SIG-M5 treated with dmso at 0.1 percent for 504 hours (cell line): ENCODE results near the gene GIPC3.
"Not testable (repeated sequence)": the region's sequence is repeated elsewhere in the genome, so short reads cannot be mapped to it uniquely, and the experiment has no call there.

ENCODE experiments used
- DNase-seq: peaks from one replicate; lab custom pipeline; 2025; ENCODE audit not compliant: unreplicated experiment; lab: John Stamatoyannopoulos, UW

Gene GIPC3

DNA sequence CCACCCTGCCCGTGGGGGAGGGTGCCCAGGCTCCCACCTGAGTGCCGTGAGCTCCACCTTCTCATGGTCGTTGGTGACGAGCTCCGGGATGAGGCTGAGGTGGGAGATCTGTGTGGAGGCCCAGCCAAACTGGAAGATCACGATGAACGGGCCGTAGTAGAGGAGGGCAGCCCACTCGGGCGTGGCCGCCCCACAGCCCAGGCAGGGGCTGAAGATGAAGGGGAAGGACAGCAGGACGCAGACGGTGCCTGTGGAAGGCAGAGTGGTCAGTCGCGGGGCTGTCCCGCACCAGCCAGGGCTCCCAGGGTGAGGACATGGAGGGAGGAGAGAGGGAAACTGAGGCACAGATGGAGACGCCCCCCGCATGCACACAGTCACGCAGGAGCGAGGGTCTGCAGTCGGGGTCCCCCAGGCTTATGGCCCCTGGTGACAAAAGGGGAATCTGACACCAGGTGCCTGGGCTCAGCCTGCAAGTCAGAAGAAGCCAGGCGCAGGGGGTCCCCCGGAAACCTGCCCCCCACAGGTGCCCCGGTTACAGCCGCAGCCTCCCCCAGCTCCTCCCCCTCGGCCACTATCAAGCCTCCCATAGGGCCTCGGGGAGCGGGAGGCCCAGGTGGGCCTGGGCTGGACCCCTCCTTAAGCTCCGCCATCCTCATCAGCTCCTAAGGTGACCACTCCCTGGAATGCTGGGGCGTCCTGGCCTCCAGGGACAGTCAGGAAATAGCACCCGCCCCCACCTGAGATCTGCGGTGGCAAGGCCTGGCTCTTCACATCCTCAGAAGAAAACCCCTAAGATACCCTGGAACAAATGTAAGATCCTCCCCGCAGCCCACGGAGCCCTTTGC lies 34.1 kb upstream of the GIPC3 start:
- DNase-seq = no peak

DNA sequence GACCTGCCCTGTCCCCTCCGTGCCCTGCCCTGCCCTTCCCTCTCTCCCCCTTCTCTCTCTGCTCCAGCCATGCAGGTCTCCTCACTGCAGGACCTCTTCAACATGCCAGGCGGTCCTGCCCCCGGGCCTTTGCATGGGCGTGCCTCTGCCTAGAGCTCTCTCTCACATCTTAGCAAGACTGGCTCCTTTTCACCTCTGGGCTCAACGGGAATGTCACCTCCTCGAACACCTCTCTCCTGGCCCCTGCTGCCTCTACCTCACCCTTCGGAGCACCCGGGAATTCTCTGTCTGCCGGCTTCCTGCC lies 33.5 kb upstream of the GIPC3 start:
- no peak for DNase-seq

DNA sequence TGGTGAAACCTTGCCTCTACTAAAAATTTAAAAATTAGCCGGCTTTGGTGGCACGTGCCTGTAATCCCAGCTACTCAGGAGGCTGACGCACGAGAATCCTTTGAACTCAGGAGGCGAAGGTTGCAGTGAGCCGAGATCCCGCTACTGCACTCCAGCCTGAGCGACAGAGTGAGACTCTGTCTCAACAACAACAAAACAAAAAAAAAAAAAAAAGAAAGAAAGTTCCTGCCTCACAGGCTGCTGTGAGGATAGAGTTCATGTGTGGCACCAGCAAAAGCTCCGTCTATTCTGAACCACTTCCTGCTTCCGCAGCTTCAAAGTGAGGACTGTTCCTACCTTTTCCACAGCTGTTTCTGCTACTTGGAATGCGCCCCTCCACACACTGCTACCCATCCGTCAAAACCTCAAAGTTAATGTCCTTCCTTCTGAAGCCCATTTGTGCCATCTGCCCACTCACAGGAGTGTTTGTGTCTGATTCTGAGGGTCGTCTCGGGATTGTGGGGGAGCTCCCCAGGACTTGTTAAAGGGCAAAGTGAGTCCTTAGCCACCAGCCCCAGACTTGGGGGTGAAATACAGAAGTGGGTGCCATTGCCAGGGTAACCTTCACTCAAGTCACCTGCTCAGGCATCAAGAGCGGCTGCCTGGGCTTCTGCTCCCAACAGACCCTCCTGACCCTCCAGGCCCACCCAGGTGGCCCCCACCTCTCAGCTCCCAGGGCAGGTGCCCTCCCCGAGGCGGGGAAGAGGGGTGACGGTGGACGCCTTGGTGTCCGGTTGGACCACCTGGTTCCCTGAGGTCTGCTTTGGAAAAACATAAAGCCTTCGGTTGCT lies 30.8 kb upstream of the GIPC3 start:
- peak; percentile 37 for DNase-seq

DNA sequence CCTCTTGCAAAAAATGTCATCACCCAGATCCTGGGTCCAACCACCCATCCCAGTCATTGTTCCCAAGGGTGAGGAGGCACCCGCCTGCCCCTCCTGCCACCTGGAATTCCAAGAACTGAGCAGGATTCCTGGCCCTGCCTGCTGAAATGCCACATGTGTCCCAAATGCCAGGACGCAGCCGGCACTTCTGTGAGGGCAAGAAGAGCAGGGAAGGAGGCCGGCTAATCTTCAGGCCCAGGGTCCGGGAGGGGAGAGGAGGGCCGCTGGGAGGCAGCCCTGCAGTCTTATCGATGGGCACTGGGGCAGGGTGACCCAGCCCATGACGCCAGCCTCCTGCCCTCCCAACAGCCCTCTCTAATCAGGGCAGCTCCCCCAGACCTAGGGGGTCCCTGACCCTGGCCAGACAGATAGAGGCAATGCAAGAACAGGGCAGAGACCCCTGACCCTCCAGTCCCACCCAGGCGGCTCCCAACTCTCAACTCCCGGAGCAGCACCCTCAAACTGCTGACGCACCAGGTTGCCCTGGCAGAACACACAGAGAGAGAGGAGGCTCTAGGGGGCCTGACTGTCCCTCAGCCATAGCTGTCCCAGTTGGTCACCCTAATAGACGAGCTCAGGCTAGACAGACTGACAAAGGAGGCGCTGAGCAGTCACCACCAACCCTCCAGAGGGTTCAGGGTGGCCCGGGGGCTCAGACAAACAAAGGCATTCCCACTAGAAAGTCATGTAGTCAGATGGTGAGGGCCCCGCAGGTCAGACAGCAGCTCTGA lies 29.4 kb upstream of the GIPC3 start:
- DNase-seq = no peak

DNA sequence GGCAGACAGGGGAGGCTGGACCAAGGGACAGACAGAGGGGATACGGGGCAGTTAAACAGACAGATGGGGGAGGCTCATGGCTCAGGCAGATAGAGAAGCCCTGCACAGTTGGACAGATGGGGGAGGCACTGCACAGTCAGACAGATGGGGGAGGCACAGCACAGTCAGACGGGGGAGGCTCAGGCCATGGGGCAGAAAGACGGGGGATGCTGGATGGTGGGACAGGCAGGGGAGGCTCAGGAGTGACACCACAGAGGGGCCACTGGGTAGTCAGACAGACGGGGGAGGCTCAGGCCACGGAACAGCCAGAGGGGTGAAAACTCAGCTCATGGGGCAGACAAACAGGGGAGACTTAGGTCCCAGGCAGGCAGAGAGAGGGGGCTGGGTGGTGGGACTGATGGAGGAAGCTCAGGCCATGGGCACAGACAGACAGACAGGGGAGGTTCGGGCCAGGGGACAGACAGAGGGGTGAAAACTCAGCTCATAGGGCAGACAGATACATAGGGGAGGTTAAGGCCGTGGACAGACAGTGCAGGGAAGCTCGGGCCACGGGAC lies 28.8 kb upstream of the GIPC3 start:
- DNase-seq = no peak

DNA sequence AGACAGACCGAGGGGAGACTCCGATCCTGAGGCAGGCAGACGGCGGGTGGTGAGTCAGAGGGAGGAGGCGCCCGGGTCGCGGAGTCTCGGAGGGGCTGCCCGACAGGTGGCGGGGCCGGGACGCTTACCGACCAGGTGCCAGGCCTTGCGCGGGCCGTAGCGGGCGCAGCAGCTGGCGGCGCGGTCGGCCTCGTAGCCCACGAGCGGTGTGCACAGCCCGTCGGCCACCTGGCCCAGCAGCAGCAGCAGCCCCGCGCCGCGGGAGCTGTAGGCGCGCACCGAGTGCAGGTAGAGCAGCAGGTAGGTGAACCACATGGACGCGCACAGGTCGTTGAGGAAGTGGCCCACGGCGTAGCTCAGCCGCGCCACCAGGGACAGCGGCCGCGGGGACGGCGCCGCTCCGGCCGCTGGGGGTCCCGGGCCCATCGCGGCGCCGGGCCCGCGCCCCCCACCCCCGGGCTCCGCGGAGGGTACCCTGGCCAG lies 28.3 kb upstream of the GIPC3 start:
- no peak for DNase-seq

DNA sequence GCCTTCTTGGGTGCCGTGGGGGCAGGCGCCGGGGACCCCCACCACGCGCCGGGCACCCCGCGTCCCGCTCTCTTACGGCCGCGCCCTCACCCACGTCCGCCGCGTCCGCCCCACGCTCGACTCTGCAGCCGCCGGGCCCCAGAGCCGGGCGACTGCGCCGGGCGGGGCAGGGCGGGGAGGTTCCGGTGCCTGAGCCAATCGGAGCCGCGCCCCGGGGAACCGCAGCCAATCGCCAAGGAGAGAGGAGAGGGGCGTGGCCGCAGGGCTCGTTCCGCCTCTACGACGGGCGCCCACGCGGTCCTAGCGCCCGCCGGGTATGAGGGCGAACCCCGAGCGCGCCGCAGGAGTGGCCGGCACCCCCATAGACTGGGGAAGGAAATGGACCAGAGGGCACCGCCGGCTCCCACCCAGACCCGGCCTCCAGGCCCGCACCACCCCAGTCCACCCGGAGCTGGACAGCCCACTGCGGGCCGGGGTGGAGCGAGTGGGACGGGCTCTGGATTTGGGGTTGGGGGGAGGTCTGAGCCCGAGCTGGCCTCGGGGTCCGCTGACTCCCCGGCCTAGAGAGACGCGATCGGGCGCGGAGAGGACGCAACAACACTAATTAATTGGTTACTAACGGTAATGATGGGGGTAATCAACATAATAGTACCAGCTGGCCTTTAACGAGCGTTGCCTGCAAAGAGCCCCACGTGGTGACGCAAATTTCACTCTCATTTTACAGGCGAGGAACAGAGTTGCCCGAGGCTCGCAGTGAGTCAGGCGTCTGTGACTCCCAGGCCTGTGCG lies 27.6 kb upstream of the GIPC3 start, which contains the start of gene MFSD12:
Gene MFSD12, minus strand, starts transcription at position 126 of the 788 bp plus-strand sequence. CDS start 183 bp downstream, outside the sequence.
- DNase-seq = peak; percentile 94

DNA sequence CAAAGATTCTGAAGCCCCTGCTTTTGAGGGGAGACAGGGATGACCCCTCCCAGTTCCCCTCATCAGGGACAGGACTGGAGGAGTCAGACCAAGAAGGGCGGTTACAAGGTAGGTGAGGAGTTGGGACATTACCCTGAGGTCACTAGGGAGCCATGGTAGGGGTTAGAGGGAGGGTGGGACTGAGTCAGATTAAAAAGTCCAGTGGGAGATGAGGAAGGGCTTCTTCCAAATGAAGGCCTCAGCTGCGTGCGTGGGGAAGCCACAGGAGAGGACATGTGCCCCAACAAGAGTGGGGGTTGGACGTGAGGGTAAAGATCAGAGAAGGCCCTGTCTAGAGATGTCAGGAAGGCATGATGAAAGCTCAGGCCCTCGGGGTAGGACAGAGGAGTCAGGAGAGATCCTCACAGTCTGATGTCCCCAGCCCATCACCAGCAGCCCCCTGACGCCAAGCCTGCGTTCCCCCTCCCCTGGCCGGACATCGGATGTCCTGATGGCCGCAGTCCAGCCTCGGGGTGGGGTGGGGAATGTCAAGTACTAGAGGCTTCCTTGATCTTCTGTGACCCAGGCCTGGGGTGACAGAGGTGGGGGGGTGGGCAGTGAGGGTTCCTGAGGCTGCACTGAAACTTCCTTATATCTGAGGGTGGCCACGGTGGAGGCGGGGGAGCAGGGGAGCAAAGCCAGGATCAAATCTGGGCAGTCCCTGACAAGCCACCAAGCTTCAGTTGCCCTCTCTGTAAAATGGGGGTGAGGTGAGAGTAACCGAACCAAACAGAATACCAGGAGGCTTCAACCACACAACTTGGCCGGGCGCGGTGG lies 21.4 kb upstream of the GIPC3 start:
- DNase-seq = no peak

DNA sequence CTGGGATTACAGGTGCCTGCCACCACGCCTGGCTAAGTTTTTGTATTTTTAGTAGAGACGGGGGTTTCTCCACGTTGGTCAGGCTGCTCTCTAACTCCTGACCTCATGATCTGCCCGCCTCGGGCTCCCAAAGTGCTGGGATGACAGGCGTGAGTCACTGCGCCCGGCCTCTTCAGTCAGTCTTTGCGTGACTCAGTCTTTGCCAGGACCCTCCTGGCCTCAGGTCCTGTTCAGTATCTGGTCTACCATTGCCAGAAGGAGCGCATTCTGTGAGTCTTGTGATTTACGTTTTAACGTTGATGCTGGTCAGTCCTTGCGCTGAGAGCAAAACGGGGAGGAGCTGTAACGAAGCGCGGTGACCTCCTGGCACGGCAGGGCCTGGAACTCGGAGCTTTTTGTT lies 20.1 kb upstream of the GIPC3 start:
- DNase-seq = no peak

DNA sequence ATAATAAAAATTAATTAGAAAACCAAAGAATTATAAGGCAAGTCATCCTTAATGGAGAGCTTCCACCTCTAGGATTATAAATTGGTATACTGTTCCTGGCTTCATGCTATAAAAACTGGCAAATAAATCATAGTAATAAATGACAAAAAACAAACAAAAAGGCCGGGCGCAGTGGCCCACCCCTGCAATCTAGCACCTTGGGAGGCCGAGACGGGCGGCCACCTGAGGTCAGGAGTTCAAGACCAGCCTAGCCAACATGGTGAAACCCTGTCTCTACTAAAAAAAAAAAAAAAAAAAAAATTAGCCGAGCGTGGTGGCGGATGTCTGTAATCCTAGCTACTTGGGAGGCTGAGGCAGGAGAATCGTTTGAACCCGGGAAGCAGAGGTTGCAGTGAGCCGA lies 15.2 kb upstream of the GIPC3 start:
- not testable (repeated sequence) for DNase-seq

DNA sequence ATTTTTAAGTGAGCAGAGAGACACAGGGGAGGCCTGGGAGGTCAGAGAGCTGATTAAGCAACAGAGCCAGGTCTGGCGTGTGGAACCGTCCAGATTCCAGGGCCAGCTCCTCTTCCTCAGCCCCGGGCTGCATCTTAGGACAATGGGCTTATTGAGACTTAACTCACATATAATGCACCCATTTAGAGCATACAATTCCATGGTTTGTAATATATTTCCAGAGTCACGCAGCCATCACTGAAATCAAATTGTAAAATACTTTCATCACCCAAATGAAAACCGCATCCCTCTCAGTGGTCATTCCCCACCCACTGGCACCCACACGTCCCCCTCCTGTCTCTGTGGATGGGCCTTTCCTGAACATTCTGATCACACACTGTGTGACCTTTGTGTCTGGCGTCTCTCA lies 14.7 kb upstream of the GIPC3 start:
- no peak for DNase-seq

DNA sequence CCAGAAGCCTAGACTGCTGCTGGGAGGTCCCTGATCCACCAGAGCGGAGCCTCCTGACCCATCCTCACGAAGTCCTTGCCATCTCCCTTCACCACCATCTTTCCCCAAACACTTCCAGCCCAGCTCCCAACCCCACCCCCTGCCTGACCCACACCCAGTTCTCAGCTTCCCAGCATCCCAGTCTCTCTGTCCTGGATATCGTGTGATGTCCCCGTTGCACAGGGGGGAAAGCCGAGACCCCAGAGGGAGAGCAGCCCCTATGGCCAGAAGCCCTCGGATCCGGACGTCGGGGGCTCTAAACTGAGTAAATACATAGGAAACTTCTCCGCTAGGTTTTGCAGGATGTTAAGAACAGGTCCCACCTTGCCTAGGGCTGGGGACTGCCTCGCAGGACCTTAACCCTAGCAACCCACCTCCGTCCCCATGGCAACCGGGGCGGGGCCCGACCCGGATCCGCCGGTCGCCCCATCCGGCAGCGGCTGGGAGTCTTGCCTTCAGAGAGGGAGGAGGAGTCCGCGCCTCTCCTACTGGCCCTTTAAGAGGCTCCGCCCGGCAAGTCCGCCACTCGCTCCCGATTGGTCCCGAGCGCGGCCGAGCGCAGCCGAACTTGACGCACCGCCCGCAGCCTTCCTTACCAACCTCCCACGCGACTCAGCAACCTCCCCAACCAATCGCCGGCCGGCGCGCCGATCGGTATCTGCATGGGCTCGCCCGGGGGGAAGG lies 13.0 kb upstream of the GIPC3 start:
- DNase-seq = peak; percentile 97

DNA sequence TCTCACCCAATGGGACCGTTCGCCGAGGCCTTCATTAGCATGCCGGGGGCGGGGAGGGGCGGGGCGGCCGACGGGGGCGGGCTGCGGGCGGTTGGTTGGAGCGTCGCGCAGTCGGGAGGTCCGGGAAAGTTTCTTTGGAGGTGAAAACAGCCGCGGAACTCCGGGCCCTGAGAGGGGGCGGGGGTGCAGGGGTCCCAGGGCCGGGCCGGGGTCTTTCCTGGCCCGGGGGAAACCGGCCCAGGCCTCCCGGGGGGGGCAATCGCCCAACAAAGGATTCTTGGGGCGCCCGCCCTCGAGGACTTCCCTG lies 12.5 kb upstream of the GIPC3 start, which contains the start of gene HMG20B:
Gene HMG20B, plus strand, starts transcription at position 90 of the 307 bp plus-strand sequence. CDS start 366 bp downstream, outside the sequence.
- DNase-seq = no peak

DNA sequence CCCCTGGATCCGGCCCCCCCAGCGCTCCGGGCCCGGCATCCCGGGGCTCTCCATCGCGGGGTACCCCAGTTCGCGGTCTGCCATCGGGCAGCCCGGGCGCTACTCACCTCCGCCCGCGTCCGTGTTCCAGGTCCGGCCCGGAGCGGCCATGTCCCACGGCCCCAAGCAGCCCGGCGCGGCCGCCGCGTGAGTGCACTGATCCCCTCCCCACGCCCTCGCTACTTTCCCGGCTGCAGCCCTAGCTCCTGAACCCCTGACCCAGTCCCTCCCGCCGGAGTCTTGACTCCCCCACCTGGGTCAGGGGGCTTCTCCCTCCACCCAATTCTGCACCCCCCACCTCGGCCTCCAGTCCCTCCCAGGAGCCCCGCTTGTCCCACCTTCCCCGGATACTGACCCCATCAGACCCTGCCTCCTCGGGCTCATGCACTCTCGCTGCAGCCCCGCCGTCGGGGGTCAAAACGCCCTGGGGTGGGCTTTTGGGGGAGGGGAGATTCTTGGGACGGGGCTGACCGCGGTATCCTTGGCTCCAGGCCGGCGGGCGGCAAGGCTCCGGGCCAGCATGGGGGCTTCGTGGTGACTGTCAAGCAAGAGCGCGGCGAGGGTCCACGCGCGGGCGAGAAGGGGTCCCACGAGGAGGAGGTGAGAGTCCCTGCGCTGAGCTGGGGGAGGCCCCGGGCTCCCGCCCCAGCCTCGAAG lies 12.0 kb upstream of the GIPC3 start:
- no peak for DNase-seq

DNA sequence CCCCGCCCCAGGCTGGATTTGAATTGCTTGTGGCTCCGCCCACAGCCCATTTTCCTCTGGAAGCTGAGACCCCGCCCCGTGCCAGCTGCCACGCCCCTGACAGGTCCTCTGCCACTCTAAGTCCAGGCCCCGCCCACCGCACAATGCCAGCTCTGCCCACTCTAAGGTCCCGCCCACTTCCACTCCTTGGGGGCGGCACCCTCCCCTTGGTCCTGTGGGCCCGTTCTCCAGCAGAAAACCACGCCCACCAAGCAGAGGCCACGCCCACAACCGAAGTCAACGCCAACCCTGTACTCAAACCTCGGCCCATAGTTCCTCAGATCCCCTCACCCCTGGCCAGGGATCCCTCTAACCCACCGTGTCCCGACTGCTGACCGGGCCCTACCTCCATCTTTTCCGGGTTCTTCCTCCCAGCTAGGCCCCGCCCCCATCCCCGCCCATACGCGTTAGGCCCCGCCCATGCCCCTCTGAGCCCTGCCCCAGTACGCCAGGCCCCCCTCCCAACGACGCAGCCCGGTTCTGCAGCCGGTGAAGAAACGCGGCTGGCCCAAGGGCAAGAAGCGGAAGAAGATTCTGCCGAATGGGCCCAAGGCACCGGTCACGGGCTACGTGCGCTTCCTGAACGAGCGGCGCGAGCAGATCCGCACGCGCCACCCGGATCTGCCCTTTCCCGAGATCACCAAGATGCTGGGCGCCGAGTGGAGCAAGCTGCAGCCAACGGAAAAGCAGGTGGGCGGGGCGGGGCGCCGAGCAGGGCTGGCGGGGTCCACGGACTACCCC lies 11.2 kb upstream of the GIPC3 start:
- DNase-seq = peak; percentile 93

DNA sequence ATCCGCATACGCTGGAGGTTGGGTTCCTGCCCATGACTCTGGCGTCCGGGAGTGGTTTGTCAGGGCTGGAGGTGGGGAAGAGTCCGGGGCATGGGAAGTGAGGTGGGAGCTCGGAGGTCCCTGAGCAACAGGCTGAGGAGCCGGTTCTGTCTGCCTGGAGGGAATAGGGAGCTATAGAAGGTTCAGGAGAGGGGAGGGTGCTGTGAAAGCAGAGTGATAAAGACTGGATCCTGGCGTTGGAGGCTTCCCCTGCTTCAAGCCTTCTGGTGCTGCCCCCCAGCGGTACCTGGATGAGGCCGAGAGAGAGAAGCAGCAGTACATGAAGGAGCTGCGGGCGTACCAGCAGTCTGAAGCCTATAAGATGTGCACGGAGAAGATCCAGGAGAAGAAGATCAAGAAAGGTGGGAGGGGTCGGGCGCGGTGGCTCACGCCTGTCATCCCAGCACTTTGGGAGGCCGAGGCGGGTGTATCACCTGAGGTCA lies 10.0 kb upstream of the GIPC3 start:
- DNase-seq = no peak

DNA sequence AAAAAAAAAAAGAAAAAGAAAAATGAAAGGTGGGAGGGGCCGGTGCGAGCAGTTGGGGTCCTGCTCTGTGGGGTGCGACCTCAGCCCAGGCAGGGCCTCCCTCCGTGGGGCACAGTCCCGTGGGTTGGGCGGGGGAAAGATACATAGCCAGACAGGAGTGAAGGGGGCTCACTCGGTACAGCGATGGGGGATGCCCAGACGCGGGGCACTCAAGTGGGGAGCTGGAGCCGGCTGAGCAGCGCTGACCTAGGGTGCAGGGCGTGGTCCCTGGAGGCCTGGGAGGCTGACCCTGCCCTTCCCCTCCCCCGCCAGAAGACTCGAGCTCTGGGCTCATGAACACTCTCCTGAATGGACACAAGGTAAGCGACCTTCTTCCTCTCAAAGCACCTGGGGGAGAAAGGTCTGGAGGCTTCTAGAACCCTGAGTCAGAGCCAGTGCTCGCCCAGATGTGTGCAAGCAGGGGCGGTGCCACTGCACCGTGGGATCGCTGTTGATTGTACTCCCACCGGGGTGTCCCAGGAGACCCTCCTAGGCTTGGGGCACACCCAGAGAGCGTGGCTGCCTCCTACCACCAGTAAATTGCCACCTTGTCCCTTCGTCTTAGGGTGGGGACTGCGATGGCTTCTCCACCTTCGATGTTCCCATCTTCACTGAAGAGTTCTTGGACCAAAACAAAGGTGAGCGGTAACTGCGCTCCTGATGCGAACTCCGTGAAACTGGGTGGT lies 9.2 kb upstream of the GIPC3 start:
- no peak for DNase-seq
